GM19240 (cell line): ENCODE results near the gene XCL1.
"Not testable (repeated sequence)": the region's sequence is repeated elsewhere in the genome, so short reads cannot be mapped to it uniquely, and the experiment has no call there.

Experiments used
- DNase-seq: peaks from one replicate; pipeline ENCODE4 v3.0.0; 2011; ENCODE audit warnings: low spot score; ENCODE audit not compliant: insufficient read length

Gene XCL1

GRCh38 chr1:168576245-168576688, at the start of gene XCL1:
Gene XCL1 (plus strand): TSS chr1:168576605. CDS start chr1:168576638, 33 bp downstream.
- DNase-seq, result not testable (repeated sequence)

GRCh38 chr1:168529518-168529917, 46.9 kb upstream of the XCL1 start:
- DNase-seq, result no peak

GRCh38 chr1:168531615-168532345, 44.6 kb upstream of the XCL1 start:
- no peak for DNase-seq

- no peak for DNase-seq
Observed at GRCh38 chr1:168535536-168535935, 40.9 kb upstream of the XCL1 start.

GRCh38 chr1:168540798-168541197, 35.6 kb upstream of the XCL1 start:
- not testable (repeated sequence) for DNase-seq

- not testable (repeated sequence) for DNase-seq
Observed at GRCh38 chr1:168542978-168543377, 33.4 kb upstream of the XCL1 start.

GRCh38 chr1:168543840-168544498, 32.4 kb upstream of the XCL1 start, which contains the start of gene XCL2:
Gene XCL2 (minus strand): TSS chr1:168543997. CDS start chr1:168543964, 33 bp downstream.
- DNase-seq, result not testable (repeated sequence)

- not testable (repeated sequence) for DNase-seq
Observed at GRCh38 chr1:168545678-168546552, 30.5 kb upstream of the XCL1 start.

GRCh38 chr1:168546553-168546895, 29.9 kb upstream of the XCL1 start:
- not testable (repeated sequence) for DNase-seq

- DNase-seq, result no peak
Observed at GRCh38 chr1:168550971-168551370, 25.4 kb upstream of the XCL1 start.

GRCh38 chr1:168551688-168552087, 24.7 kb upstream of the XCL1 start:
- DNase-seq, result no peak

GRCh38 chr1:168552961-168553360, 23.4 kb upstream of the XCL1 start:
- DNase-seq, result no peak

- no peak for DNase-seq
Observed at GRCh38 chr1:168553680-168554553, 22.5 kb upstream of the XCL1 start.

- DNase-seq, result no peak
Observed at GRCh38 chr1:168554603-168555483, 21.6 kb upstream of the XCL1 start.

GRCh38 chr1:168555508-168556046, 20.8 kb upstream of the XCL1 start:
- DNase-seq, result no peak

GRCh38 chr1:168556647-168557046, 19.8 kb upstream of the XCL1 start:
- DNase-seq, result no peak

GRCh38 chr1:168560370-168560769, 16.0 kb upstream of the XCL1 start:
- DNase-seq, result no peak

- DNase-seq, result no peak
Observed at GRCh38 chr1:168561989-168562388, 14.4 kb upstream of the XCL1 start.

- DNase-seq, result no peak
Observed at GRCh38 chr1:168565825-168566224, 10.6 kb upstream of the XCL1 start.

GRCh38 chr1:168567007-168567406, 9.4 kb upstream of the XCL1 start:
- DNase-seq, result no peak
